PC-9 (cell line): Measurements from ENCODE around the gene TTBK2.
"Not testable (repeated sequence)": the region's sequence is repeated elsewhere in the genome, so short reads cannot be mapped to it uniquely, and the experiment has no call there.

Experiments
- CTCF ChIP-seq: fragments of 200-600 bp; sonication (generic); conservative IDR thresholded peaks from 2 replicates; pipeline ENCODE4 v1.6.1; 2017; ENCODE audit warnings: mixed run types, antibody characterized with exemption, mild to moderate bottlenecking, moderate library complexity
- EZH2 ChIP-seq: fragments of 200-600 bp; sonication (generic); IDR thresholded peaks from 2 replicates; pipeline ENCODE4 v1.8.0; 2017; ENCODE audit warnings: antibody characterized with exemption, low read depth

GRCh38 chr15:42893911-42894310 is 26.7 kb downstream of the TTBK2 start:
- not testable (repeated sequence) for TF ChIP-seq CTCF, EZH2
